Fibroblast of skin of abdomen (primary cell): Measurements from ENCODE around the gene DKK3.

Source experiments
- DNase-seq: peaks from one replicate; pipeline ENCODE4 v3.0.0-alpha.2; 2013

Gene DKK3

GRCh38 chr11:12003336-12003735, 5.1 kb downstream of the DKK3 start:
- DNase-seq = no peak

GRCh38 chr11:12001186-12001585, 7.2 kb downstream of the DKK3 start:
- no peak for DNase-seq

GRCh38 chr11:11998091-11998781, 10.2 kb downstream of the DKK3 start:
- DNase-seq = peak; percentile 86

GRCh38 chr11:11997049-11997322, 11.4 kb downstream of the DKK3 start:
- no peak for DNase-seq

GRCh38 chr11:11996321-11997048, 11.9 kb downstream of the DKK3 start:
- no peak for DNase-seq

GRCh38 chr11:11995601-11996000, 12.8 kb downstream of the DKK3 start:
- DNase-seq = no peak

- peak; percentile 81 for DNase-seq
Measured at GRCh38 chr11:11993839-11994238, 14.6 kb downstream of the DKK3 start.

GRCh38 chr11:11992257-11993212, 15.9 kb downstream of the DKK3 start:
- no peak for DNase-seq

GRCh38 chr11:11989774-11990744, 18.4 kb downstream of the DKK3 start:
- DNase-seq = peak; percentile 76

GRCh38 chr11:11988681-11989261, 19.7 kb downstream of the DKK3 start:
- DNase-seq = no peak

- peak; percentile 75 for DNase-seq
Measured at GRCh38 chr11:11988099-11988651, 20.3 kb downstream of the DKK3 start.

- peak; percentile 47 for DNase-seq
Measured at GRCh38 chr11:11987503-11988022, 20.9 kb downstream of the DKK3 start.

- no peak for DNase-seq
Measured at GRCh38 chr11:11985954-11986949, 22.2 kb downstream of the DKK3 start.

- peak; percentile 88 for DNase-seq
Measured at GRCh38 chr11:11985016-11985715, 23.3 kb downstream of the DKK3 start.

GRCh38 chr11:11984563-11984962, 23.9 kb downstream of the DKK3 start:
- DNase-seq = no peak

- DNase-seq = no peak
Measured at GRCh38 chr11:11983427-11983826, 25.0 kb downstream of the DKK3 start.

GRCh38 chr11:11982975-11983374, 25.5 kb downstream of the DKK3 start:
- DNase-seq = no peak

- DNase-seq = no peak
Measured at GRCh38 chr11:11982461-11982860, 26.0 kb downstream of the DKK3 start.

GRCh38 chr11:11981840-11982239, 26.6 kb downstream of the DKK3 start:
- DNase-seq = no peak
